K562 (cell line): ENCODE measurements around the gene GAPDH. TPM values are rescaled to one million over a fixed set of nuclear protein-coding genes. Genes with fewer than 3 reads are reported as not detected.

Experiments
- ATAC-seq: fragments of 200-7000 bp; cut with Tn5 transposase; 3 replicates; pipeline ENCODE4 v1.9.1; 2020; ENCODE audit warnings: moderate library complexity
- BruUV-seq: library from RNA; stranded (reverse); fragments of 400-500 nt; replicated peaks from 2 replicates; lab custom pipeline; 2021; lab: Mats Ljungman, UMichigan
- CTCF ChIA-PET: fragments of 300-600 bp; formaldehyde crosslinking; extraction: SDS; loops from one replicate; lab custom pipeline; 2021; ENCODE audit warnings: low intra/inter-chr PET ratio; lab: Yijun Ruan, JAX
- POLR2A ChIA-PET: fragments of 300-600, 350-650 bp; sonication (Branson Sonifier 250); formaldehyde crosslinking; extraction: SDS; loops from one replicate; lab custom pipeline; 2021; ENCODE audit warnings: antibody characterized with exemption, inconsistent platforms; lab: Yijun Ruan, JAX
- DNase-seq, 4 experiments: peaks; one replicate each; pipeline versions ENCODE4 v3.0.0 to v3.0.0-alpha.2; 2011 to 2018; ENCODE audit warnings: low spot score in 3 of 4, mixed read lengths in 3 of 4; ENCODE audit errors: extremely low read depth in 1 of 4
- FAIRE-seq: peaks from 2 replicates; lab custom pipeline; 2011; peaks lifted over from hg19 to GRCh38; lab: Jason Lieb, UNC
- H2AFZ ChIP-seq: 2 replicates; pipeline ENCODE4 v1.6.0; 2011; ENCODE audit warnings: low read depth, low read length, control low read depth, inconsistent platforms
- H3K27ac ChIP-seq: fragments of 200-600 bp; 3 replicates; pipeline ENCODE4 v1.8.0; 2011; ENCODE audit warnings: low read depth, mild to moderate bottlenecking, control low read depth, inconsistent platforms, low read length, moderate library complexity, mixed read lengths; ENCODE audit errors: extremely low read depth
- H3K27me3 ChIP-seq, 2 experiments: fragments of 300-600 bp in 1 of 2; 2 replicates in 1 of 2; 3 replicates in 1 of 2; pipeline versions ENCODE4 v1.6.0 to v1.8.0; 2011; ENCODE audit warnings: inconsistent platforms in 2 of 2, low read length in 2 of 2, mild to moderate bottlenecking in 1 of 2, mixed read lengths in 1 of 2, moderate library complexity in 1 of 2; ENCODE audit not compliant: control insufficient read depth in 2 of 2, insufficient read depth in 2 of 2
- H3K36me3 ChIP-seq: fragments of 300-600 bp; 3 replicates; pipeline ENCODE4 v1.8.0; 2011; ENCODE audit warnings: mild to moderate bottlenecking, low read length, inconsistent platforms; ENCODE audit not compliant: control insufficient read depth, insufficient read depth
- H3K4me1 ChIP-seq, 2 experiments: fragments of 200-600 bp in 1 of 2; replicated peaks in 1 of 2; 2 replicates in 1 of 2; 3 replicates in 1 of 2; pipeline versions ENCODE4 v1.5.1 to v1.8.0; 2011; ENCODE audit warnings: inconsistent platforms in 2 of 2, low read length in 2 of 2, mild to moderate bottlenecking in 1 of 2, mixed read lengths in 1 of 2, moderate library complexity in 1 of 2; ENCODE audit not compliant: control insufficient read depth in 2 of 2, insufficient read depth in 2 of 2
- H3K4me2 ChIP-seq: 2 replicates; pipeline ENCODE4 v1.6.1; 2011; ENCODE audit warnings: low read length, control low read depth, inconsistent platforms, mixed read lengths; ENCODE audit not compliant: insufficient read depth
- H3K4me3 ChIP-seq: fragments of 200-600 bp; sonication (generic), shearing (Covaris generic); 2 replicates; pipeline ENCODE4 v1.5.1; 2016; ENCODE audit warnings: control low read depth, inconsistent platforms
- H3K79me2 ChIP-seq: fragments of 200-600 bp; 3 replicates; pipeline ENCODE4 v1.8.0; 2011; ENCODE audit warnings: low read length, inconsistent platforms; ENCODE audit not compliant: control insufficient read depth, insufficient read depth
- H3K9ac ChIP-seq, 2 experiments: 2 replicates each; pipeline versions ENCODE4 v1.6.0 to v1.6.1; 2011; ENCODE audit warnings: low read depth in 2 of 2, low read length in 2 of 2, control low read depth in 1 of 2, inconsistent platforms in 1 of 2, mild to moderate bottlenecking in 1 of 2, mixed read lengths in 1 of 2; ENCODE audit not compliant: insufficient read depth in 1 of 2
- H3K9me1 ChIP-seq: one replicate; pipeline ENCODE4 v1.6.0; 2011; ENCODE audit warnings: inconsistent platforms, mild to moderate bottlenecking, low read length, moderate library complexity; ENCODE audit not compliant: control insufficient read depth, insufficient read depth
- H3K9me3 ChIP-seq: replicated peaks from 2 replicates; pipeline ENCODE4 v1.5.1; 2011; ENCODE audit warnings: low read depth, low read length, inconsistent platforms; ENCODE audit not compliant: control insufficient read depth, insufficient read depth
- H4K20me1 ChIP-seq: replicated peaks from 2 replicates; pipeline ENCODE4 v1.6.1; 2011; ENCODE audit warnings: low read length, inconsistent platforms, mixed read lengths; ENCODE audit not compliant: control insufficient read depth, insufficient read depth
- BCL6 ChIP-seq: fragments of 250-450 bp; sonication (Bioruptor Pico); IDR thresholded peaks from 2 replicates; pipeline ENCODE4 v1.4.0; 2020
- GABPA ChIP-seq: fragments of 200-800 bp; sonication (Bioruptor generic); conservative IDR thresholded peaks from 2 replicates; pipeline ENCODE4 v1.6.1; 2016; ENCODE audit warnings: low read depth, missing genetic modification characterization, missing compliant biosample characterization
- GTF2E2 ChIP-seq: fragments of 200-800 bp; sonication (Bioruptor generic); IDR thresholded peaks from 2 replicates; pipeline ENCODE4 v1.6.1; 2016; ENCODE audit warnings: missing genetic modification characterization, missing compliant biosample characterization
- POLR2A ChIP-seq: fragments of 450-650 bp; conservative IDR thresholded peaks from 2 replicates; pipeline ENCODE4 v1.6.1; 2016
- POLR2AphosphoS5 ChIP-seq: IDR thresholded peaks from 2 replicates; pipeline ENCODE4 v1.6.1; 2011; ENCODE audit warnings: mild to moderate bottlenecking, low read depth, low read length, moderate library complexity; ENCODE audit not compliant: control insufficient read depth, insufficient read depth
- POLR2G ChIP-seq: fragments of 200-400 bp; formaldehyde crosslinking; IDR thresholded peaks from 2 replicates; pipeline ENCODE4 v1.6.1; 2017; ENCODE audit warnings: low read depth, mild to moderate bottlenecking, antibody characterized with exemption, low read length, moderate library complexity
- POU5F1 ChIP-seq: fragments of 150-350 bp; IDR thresholded peaks from 2 replicates; pipeline ENCODE4 v1.6.1; 2014; ENCODE audit warnings: borderline replicate concordance, low read length, low read depth, mild to moderate bottlenecking; ENCODE audit not compliant: partially characterized antibody
- RBFOX2 ChIP-seq: fragments of 200-400 bp; formaldehyde crosslinking; IDR thresholded peaks from 2 replicates; pipeline ENCODE4 v1.6.1; 2017; ENCODE audit warnings: low read depth, mild to moderate bottlenecking, low read length, moderate library complexity
- RBM17 ChIP-seq: fragments of 200-400 bp; formaldehyde crosslinking; IDR thresholded peaks from 2 replicates; pipeline ENCODE4 v1.6.1; 2017; ENCODE audit warnings: low read depth, mild to moderate bottlenecking, low read length, borderline replicate concordance
- SNAPC5 ChIP-seq: fragments of 250-450 bp; sonication (Bioruptor Pico); IDR thresholded peaks from 2 replicates; pipeline ENCODE4 v1.8.0; 2021; ENCODE audit warnings: moderate library complexity, mild to moderate bottlenecking, inconsistent platforms
- TAL1 ChIP-seq: fragments of 450-650 bp; IDR thresholded peaks from 2 replicates; pipeline ENCODE4 v1.6.1; 2016; ENCODE audit warnings: mild to moderate bottlenecking
- WGBS: fragments of 100-300 bp; shearing (Covaris generic); methylation state at CpG from one replicate; pipeline ENCODE4 v1.1.6; 2016; ENCODE audit warnings: low coverage, mixed read lengths; ENCODE audit not compliant: insufficient coverage; ENCODE audit errors: missing lambda C conversion rate; 5-methylcytosine and 5-hydroxymethylcytosine counted together
- in situ Hi-C: fragments of 300-500 bp; cut with MboI; formaldehyde crosslinking; loops from 4 replicates; pipeline ENCODE4 v1.15.0; 2018; ENCODE audit warnings: inconsistent platforms, mixed read lengths
- intact Hi-C: fragments of 100-400 bp; cut with micrococcal nuclease; formaldehyde crosslinking; loops from 2 replicates; pipeline ENCODE4 v1.14.2; 2022
- polyA plus RNA-seq, 8 experiments: library from polyadenylated mRNA; depleted of rRNA in 4 of 8; stranded (reverse) in 5 of 8; unstranded in 3 of 8; fragments of >200 nt; fragmentation: Nextera tagmentation in 2 of 8; fragmentation: Illumina TruSeq in 1 of 8; extraction: Ambion mirVana in 2 of 8; extraction: Trizol in 1 of 8; gene quantifications; 2 replicates each; pipeline versions ENCODE4 v1.2.1 to v1.2.3, GENCODE V29; 2011 to 2014; ENCODE audit warnings: inconsistent platforms in 1 of 8, missing spikeins in 1 of 8
- total RNA-seq, 7 experiments: library from RNA; depleted of rRNA in 6 of 7; stranded (reverse); fragments of >200 nt in 6 of 7; fragmentation: Illumina TruSeq in 2 of 7; extraction: Trizol in 2 of 7; gene quantifications; 2 replicates each; pipeline versions ENCODE4 v1.2.1 to v1.2.3, GENCODE V29; 2011 to 2021; ENCODE audit warnings: low replicate concordance in 1 of 7

Gene GAPDH
- total and polyA plus RNA-seq, 9 of the 15 experiments (the other 6 are each of a cell fraction or from before 2014, with no cell fraction given) = 2,206 to 6,793 (median 4,217) TPM

GRCh38 chr12:6536894-6537579, 2.7 kb downstream of the GAPDH start:
- DNase-seq (peak in 1 of 4 experiments; percentile 7), ATAC-seq (no peak), FAIRE-seq (no peak)
- intact Hi-C loops (loop anchor here (10.0 kb wide), 1 partner anchor 212 kb away; no protein-coding TSS in a partner anchor), in situ Hi-C loops (no loop called here)
- WGBS = 56% methylated on average over 14 of the region's 19 CpGs
- Histone ChIP-seq H2AFZ (no peak overlapping the region), H4K20me1 (peaks cover 38% of the 10 kb centered on the region), H3K9me1 (no peaks in the 10 kb centered on the region), H3K36me3 (peaks cover 44% of the 10 kb centered on the region), H3K4me2 (peak overlapping the region; percentile 93), H3K79me2 (peaks cover 61% of the 10 kb centered on the region), H3K9me3 (no peaks in the 10 kb centered on the region), H3K4me1 (peaks cover 50 to 85% of the 10 kb centered on the region in 2 experiments), H3K27me3 (no peaks in the 10 kb centered on the region), H3K4me3 (peak overlapping the region; percentile 84; the same call in 1 of the 2 replicates), H3K27ac (peak overlapping the region; percentile 87; the same call in 1 of the 3 replicates), H3K9ac (peak overlapping the region; percentile 23 to 100; a peak in 3 of 4 replicates)
- ChIA-PET CTCF (no interaction called here), POLR2A (interaction anchor here (0.6 to 0.7 kb wide), 5 partner anchors 26 to 1546 kb away, joined by 3 to 5 read pairs (median 3); partner anchors contain the start of gene VAMP1)
- no peak for TF ChIP-seq RBM17
- TF ChIP-seq POLR2A = 0 out of 2 replicates have a peak, but pooled peaks have one; percentile 23
- no peak for TF ChIP-seq POU5F1
- no peak for TF ChIP-seq BCL6 (CRISPR knock-in tag)
- 0 out of 2 replicates have a peak, but pooled peaks have one; percentile 5 for TF ChIP-seq POLR2G
- TF ChIP-seq SNAPC5 = no peak
- TF ChIP-seq RBFOX2 = peak; percentile 46; the same call in 1 of the 2 replicates
- TF ChIP-seq GABPA = no peak
- TF ChIP-seq GTF2E2 (tag) = no peak
- TF ChIP-seq POLR2AphosphoS5 = peak; percentile 35; the same call in 1 of the 2 replicates
- TF ChIP-seq TAL1 = no peak
- no TSS peak for BruUV-seq
